ENCODE data around the gene KCNIP1. TPM values are rescaled to one million over a fixed set of nuclear protein-coding genes. Genes with fewer than 3 reads are reported as not detected.
"Not testable (repeated sequence)": the region's sequence is repeated elsewhere in the genome, so short reads cannot be mapped to it uniquely, and the experiment has no call there.

The KCNIP1 gene
- total RNA-seq, 4 donors from 2014 or later, result 1.2 to 2.7 TPM; not detected in 2

DNA sequence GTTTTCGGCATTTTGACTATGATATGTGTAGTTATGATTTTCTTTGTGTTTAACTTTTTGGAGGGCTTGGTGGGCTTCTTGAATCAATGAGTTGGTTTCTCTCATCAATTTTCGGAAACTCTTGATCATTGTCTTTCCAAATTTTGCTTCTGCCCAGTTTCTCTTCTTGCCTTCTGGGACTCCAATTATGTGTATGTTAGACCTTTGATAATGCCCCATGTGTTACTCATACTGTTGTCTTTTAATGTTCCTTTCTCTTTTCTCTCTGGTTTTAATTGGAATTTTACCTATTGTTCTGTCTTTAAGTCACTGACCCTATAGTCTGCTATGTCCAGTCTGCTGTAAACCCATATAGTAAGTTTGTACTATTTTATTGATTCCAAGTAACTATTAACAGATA is 41.5 kb downstream of the KCNIP1 start:
- no peak overlapping the region for H3K27ac ChIP-seq
- no peaks in the 10 kb centered on the region for H3K4me1 ChIP-seq
- no peak for TF ChIP-seq POLR2A (IDR thresholded peaks at IDR 0.05)
- TF ChIP-seq POLR2AphosphoS5 (IDR thresholded peaks at IDR 0.05), result no peak
- TF ChIP-seq, protein P1, sequence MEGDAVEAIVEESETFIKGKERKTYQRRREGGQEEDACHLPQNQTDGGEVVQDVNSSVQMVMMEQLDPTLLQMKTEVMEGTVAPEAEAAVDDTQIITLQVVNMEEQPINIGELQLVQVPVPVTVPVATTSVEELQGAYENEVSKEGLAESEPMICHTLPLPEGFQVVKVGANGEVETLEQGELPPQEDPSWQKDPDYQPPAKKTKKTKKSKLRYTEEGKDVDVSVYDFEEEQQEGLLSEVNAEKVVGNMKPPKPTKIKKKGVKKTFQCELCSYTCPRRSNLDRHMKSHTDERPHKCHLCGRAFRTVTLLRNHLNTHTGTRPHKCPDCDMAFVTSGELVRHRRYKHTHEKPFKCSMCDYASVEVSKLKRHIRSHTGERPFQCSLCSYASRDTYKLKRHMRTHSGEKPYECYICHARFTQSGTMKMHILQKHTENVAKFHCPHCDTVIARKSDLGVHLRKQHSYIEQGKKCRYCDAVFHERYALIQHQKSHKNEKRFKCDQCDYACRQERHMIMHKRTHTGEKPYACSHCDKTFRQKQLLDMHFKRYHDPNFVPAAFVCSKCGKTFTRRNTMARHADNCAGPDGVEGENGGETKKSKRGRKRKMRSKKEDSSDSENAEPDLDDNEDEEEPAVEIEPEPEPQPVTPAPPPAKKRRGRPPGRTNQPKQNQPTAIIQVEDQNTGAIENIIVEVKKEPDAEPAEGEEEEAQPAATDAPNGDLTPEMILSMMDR (IDR thresholded peaks at IDR 0.05), result no peak
- no peak for TF ChIP-seq EP300 (IDR thresholded peaks at IDR 0.05; ENCODE audit: low read depth)
- peaks cover 0 to 8% of the 10 kb centered on the region in 2 donors for H3K9me3 ChIP-seq
- no peak overlapping the region for H3K4me3 ChIP-seq
- in situ Hi-C loops (cut with MboI; ENCODE audit: low pct_ligation_motif_present in 1 of 4, low pct_unique_long_range_greater_than_20kb in 1 of 4, low sequenced_read_pairs in 3 of 4) (no loop called here), intact Hi-C loops (cut with DNase I; ENCODE audit: low total_unique reads) (no loop called here)
- no peaks in the 10 kb centered on the region for H3K36me3 ChIP-seq
- H3K27me3 ChIP-seq, result no peaks in the 10 kb centered on the region
- 58 to 84% methylated on average over 2 of the region's 2 CpGs for WGBS, 2 donors (ENCODE audit: low coverage in 1 of 2)
- no peak for DNase-seq

DNA sequence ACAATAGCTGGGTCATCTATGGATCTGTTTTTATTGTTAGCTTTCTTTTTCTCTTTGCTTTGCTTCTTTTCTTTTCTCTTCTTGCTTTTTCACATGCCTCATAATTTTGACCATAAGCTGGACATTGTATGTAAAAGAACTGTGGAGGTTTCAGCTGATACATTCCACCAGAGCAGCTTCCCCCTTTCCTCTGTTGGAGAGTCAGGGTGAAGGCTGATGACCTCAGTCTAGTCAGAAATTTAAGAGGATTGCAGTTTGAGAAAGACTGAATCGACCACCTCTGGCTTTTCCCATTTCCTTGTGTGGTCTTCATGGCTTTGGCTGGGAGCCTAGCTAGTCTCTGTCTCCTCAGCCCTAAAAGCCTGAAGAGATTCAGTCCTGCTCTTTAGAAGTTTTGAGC is 42.0 kb downstream of the KCNIP1 start:
- TF ChIP-seq POLR2A (IDR thresholded peaks at IDR 0.05), result no peak
- TF ChIP-seq, protein P1 (IDR thresholded peaks at IDR 0.05), result no peak
- no peak for TF ChIP-seq EP300 (IDR thresholded peaks at IDR 0.05; ENCODE audit: low read depth)
- TF ChIP-seq POLR2AphosphoS5 (IDR thresholded peaks at IDR 0.05), result no peak
- intact Hi-C loops (cut with DNase I; ENCODE audit: low total_unique reads) (loop anchor here (1.0 kb wide), 1 partner anchor 8 kb away; no protein-coding TSS in a partner anchor), in situ Hi-C loops (cut with MboI; ENCODE audit: low pct_ligation_motif_present in 1 of 4, low pct_unique_long_range_greater_than_20kb in 1 of 4, low sequenced_read_pairs in 3 of 4) (no loop called here)
- Histone ChIP-seq H3K9me3 (peaks cover 0 to 8% of the 10 kb centered on the region in 2 donors), H3K27me3 (no peaks in the 10 kb centered on the region), H3K27ac (no peak overlapping the region), H3K4me1 (no peaks in the 10 kb centered on the region), H3K4me3 (no peak overlapping the region), H3K36me3 (no peaks in the 10 kb centered on the region)
- no peak for DNase-seq
- WGBS, 2 donors (ENCODE audit: low coverage in 1 of 2), result 50% methylated on average over 1 of the region's 1 CpG; no CpG with 5 or more reads in 1 of the 2 donors

DNA sequence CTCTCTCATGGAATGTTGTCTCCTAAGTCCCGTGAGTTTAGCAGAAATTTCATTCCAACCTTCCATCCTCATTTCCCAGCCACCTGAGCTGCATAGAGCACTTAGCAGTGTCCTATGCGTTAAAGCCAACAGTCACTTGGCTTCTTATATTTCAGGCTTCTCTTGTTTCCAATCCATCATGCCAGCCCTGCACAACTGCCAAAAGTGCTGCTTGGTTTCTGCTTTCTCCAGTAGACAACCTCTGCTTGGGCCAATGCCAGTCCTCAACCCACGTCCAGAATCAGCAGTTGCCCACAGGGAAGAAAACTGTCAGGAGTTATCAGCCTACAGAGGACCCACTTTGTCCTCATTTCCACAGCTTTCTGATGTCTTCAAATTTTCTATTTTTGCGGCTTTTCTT is 42.5 kb downstream of the KCNIP1 start:
- intact Hi-C loops (cut with DNase I; ENCODE audit: low total_unique reads) (loop anchor here (1.0 kb wide), 1 partner anchor 8 kb away; no protein-coding TSS in a partner anchor), in situ Hi-C loops (cut with MboI; ENCODE audit: low pct_ligation_motif_present in 1 of 4, low pct_unique_long_range_greater_than_20kb in 1 of 4, low sequenced_read_pairs in 3 of 4) (no loop called here)
- no peak overlapping the region for H3K27ac ChIP-seq
- H3K36me3 ChIP-seq, result no peaks in the 10 kb centered on the region
- peaks cover 0 to 8% of the 10 kb centered on the region in 2 donors for H3K9me3 ChIP-seq
- H3K4me1 ChIP-seq, result no peaks in the 10 kb centered on the region
- H3K27me3 ChIP-seq, result no peaks in the 10 kb centered on the region
- 69% methylated on average over 3 to 4 of the region's 4 CpGs for WGBS, 2 donors (ENCODE audit: low coverage in 1 of 2)
- TF ChIP-seq, protein P1 (IDR thresholded peaks at IDR 0.05), result no peak
- TF ChIP-seq EP300 (IDR thresholded peaks at IDR 0.05; ENCODE audit: low read depth) (no peak), POLR2AphosphoS5 (IDR thresholded peaks at IDR 0.05) (no peak), POLR2A (IDR thresholded peaks at IDR 0.05) (no peak)
- no peak overlapping the region for H3K4me3 ChIP-seq
- no peak for DNase-seq

DNA sequence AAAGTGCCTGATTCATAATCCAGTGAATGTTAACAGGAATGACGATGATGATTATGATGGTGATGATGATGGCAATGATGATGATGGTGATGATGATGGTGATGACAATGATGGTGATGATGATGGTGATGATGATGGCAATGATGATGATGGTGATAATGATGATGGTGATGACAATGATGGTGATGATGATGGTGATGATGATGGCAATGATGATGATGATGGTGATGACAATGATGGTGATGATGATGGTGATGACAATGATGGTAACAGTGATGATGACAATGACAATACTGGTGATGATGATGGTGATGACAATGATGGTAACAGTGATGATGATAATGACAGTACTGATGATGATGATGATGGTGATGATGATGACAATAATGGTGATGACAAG is 46.6 kb downstream of the KCNIP1 start:
- peaks cover 0 to 14% (median 4%) of the 10 kb centered on the region in 4 donors for H3K4me1 ChIP-seq
- DNase-seq; H3K36me3 ChIP-seq; in situ Hi-C loops (cut with MboI; ENCODE audit: low pct_ligation_motif_present in 1 of 4, low pct_unique_long_range_greater_than_20kb in 1 of 4, low sequenced_read_pairs in 3 of 4); intact Hi-C loops (cut with DNase I; ENCODE audit: low total_unique reads); H3K4me3 ChIP-seq; H3K27ac ChIP-seq; H3K27me3 ChIP-seq; H3K9me3 ChIP-seq: not testable (repeated sequence)
- 57 to 79% methylated on average over 1 of the region's 1 CpG for WGBS, 2 donors (ENCODE audit: low coverage in 1 of 2)

DNA sequence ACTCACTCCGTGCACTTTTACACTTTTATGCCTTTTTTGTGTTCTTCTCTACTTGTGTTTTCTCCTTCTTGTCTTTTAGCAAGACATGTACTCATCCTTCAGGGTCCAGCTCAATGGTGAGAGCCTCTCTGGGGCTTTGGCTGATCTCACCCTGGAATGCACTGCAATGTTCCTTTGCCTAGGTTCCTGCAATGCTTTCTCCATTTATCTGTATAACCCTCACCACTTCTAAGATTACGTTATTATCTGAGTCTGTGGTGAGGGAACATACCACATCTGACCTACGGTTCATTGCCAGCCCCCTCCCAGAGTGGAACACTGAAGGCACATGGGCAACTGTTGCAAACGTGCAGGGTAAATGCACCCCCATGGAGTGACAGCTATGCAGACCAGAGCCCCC is 47.3 kb downstream of the KCNIP1 start:
- no peaks in the 10 kb centered on the region for H3K36me3 ChIP-seq
- H3K9me3 ChIP-seq, result no peaks in the 10 kb centered on the region
- 70 to 100% methylated on average over 1 to 4 of the region's 4 CpGs for WGBS, 2 donors (ENCODE audit: low coverage in 1 of 2)
- no peak for DNase-seq
- TF ChIP-seq EP300 (IDR thresholded peaks at IDR 0.05; ENCODE audit: low read depth) (no peak), POLR2A (IDR thresholded peaks at IDR 0.05) (no peak), POLR2AphosphoS5 (IDR thresholded peaks at IDR 0.05) (no peak)
- TF ChIP-seq, protein P1 (IDR thresholded peaks at IDR 0.05), result no peak
- no peak overlapping the region for H3K27ac ChIP-seq
- no peaks in the 10 kb centered on the region for H3K27me3 ChIP-seq
- H3K4me3 ChIP-seq, result no peak overlapping the region
- in situ Hi-C loops (cut with MboI; ENCODE audit: low pct_ligation_motif_present in 1 of 4, low pct_unique_long_range_greater_than_20kb in 1 of 4, low sequenced_read_pairs in 3 of 4), result no loop called here
- peaks cover 0 to 14% (median 4%) of the 10 kb centered on the region in 4 donors for H3K4me1 ChIP-seq
- intact Hi-C loops (cut with DNase I; ENCODE audit: low total_unique reads), result no loop called here

Measured in transverse colon (tissue), 4 donors.